ENCODE results near the gene LMOD3. TPM values are rescaled to one million over a fixed set of nuclear protein-coding genes. Genes with fewer than 3 reads are reported as not detected.

The LMOD3 gene
- total RNA-seq, 1 experiment from 2014 or later: not detected

DNA sequence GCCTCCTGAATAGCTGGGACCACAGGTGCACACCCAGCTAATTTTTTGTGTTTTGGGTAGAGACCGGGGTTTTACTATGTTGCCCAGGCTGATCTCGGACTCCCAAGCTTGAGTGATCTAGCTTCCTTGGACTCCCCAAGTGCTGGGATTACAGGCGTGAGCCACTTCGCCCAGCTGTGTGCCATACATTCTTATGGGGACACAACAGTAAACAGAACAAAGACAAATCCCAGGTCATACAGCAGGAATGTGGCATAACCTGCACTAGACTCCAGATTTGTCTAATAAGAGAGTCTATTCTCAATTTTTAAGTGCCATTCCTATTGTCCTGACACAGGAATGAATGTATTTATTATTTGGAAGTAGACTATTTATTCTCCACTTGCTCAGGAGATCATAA, 20.0 kb downstream of the LMOD3 start:
- Histone ChIP-seq H3K27me3 (ENCODE audit: control insufficient read depth, insufficient read depth, low read length) (no peaks in the 10 kb centered on the region), H3K4me3 (ENCODE audit: low read depth in 2 of 2, low read length in 2 of 2) (no peak overlapping the region), H3K4me1 (ENCODE audit: control insufficient read depth, insufficient read depth, low read length) (no peaks in the 10 kb centered on the region), H3K27ac (ENCODE audit: low read length) (no peak overlapping the region), H3K36me3 (ENCODE audit: control insufficient read depth, insufficient read depth, low read length) (no peaks in the 10 kb centered on the region; the same call in 1 of the 2 replicates), H3K9me3 (ENCODE audit: control insufficient read depth, insufficient read depth, low read depth, low read length) (no peaks in the 10 kb centered on the region)
- CTCF ChIA-PET: no interaction called here
- in situ Hi-C loops (cut with HindIII; ENCODE audit: low pct_unique_long_range_greater_than_20kb, low sequenced_read_pairs) (no loop called here), intact Hi-C loops (cut with micrococcal nuclease; ENCODE audit: unreplicated experiment) (no loop called here)
- POLR2A ChIA-PET: no interaction called here
- ATAC-seq (no peak), DNase-seq (ENCODE audit: low read depth, low spot score) (no peak)
- no TSS peak for BruUV-seq (replicated peaks)
- TF ChIP-seq, protein P1, sequence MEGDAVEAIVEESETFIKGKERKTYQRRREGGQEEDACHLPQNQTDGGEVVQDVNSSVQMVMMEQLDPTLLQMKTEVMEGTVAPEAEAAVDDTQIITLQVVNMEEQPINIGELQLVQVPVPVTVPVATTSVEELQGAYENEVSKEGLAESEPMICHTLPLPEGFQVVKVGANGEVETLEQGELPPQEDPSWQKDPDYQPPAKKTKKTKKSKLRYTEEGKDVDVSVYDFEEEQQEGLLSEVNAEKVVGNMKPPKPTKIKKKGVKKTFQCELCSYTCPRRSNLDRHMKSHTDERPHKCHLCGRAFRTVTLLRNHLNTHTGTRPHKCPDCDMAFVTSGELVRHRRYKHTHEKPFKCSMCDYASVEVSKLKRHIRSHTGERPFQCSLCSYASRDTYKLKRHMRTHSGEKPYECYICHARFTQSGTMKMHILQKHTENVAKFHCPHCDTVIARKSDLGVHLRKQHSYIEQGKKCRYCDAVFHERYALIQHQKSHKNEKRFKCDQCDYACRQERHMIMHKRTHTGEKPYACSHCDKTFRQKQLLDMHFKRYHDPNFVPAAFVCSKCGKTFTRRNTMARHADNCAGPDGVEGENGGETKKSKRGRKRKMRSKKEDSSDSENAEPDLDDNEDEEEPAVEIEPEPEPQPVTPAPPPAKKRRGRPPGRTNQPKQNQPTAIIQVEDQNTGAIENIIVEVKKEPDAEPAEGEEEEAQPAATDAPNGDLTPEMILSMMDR (IDR thresholded peaks at IDR 0.05): no peak
- TF ChIP-seq SIN3A (IDR thresholded peaks at IDR 0.05; ENCODE audit: borderline replicate concordance, insufficient read depth, low read depth, low read length) (no peak), TCF7L2 (IDR thresholded peaks at IDR 0.05; ENCODE audit: low read depth, low read length) (no peak), POLR2AphosphoS5 (IDR thresholded peaks at IDR 0.05; ENCODE audit: low read depth, low read length) (no peak)
- TF ChIP-seq, protein P2, sequence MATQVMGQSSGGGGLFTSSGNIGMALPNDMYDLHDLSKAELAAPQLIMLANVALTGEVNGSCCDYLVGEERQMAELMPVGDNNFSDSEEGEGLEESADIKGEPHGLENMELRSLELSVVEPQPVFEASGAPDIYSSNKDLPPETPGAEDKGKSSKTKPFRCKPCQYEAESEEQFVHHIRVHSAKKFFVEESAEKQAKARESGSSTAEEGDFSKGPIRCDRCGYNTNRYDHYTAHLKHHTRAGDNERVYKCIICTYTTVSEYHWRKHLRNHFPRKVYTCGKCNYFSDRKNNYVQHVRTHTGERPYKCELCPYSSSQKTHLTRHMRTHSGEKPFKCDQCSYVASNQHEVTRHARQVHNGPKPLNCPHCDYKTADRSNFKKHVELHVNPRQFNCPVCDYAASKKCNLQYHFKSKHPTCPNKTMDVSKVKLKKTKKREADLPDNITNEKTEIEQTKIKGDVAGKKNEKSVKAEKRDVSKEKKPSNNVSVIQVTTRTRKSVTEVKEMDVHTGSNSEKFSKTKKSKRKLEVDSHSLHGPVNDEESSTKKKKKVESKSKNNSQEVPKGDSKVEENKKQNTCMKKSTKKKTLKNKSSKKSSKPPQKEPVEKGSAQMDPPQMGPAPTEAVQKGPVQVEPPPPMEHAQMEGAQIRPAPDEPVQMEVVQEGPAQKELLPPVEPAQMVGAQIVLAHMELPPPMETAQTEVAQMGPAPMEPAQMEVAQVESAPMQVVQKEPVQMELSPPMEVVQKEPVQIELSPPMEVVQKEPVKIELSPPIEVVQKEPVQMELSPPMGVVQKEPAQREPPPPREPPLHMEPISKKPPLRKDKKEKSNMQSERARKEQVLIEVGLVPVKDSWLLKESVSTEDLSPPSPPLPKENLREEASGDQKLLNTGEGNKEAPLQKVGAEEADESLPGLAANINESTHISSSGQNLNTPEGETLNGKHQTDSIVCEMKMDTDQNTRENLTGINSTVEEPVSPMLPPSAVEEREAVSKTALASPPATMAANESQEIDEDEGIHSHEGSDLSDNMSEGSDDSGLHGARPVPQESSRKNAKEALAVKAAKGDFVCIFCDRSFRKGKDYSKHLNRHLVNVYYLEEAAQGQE (IDR thresholded peaks at IDR 0.05; ENCODE audit: insufficient read depth in 1 of 2, low read depth in 2 of 2, low read length in 1 of 2): no peak

DNA sequence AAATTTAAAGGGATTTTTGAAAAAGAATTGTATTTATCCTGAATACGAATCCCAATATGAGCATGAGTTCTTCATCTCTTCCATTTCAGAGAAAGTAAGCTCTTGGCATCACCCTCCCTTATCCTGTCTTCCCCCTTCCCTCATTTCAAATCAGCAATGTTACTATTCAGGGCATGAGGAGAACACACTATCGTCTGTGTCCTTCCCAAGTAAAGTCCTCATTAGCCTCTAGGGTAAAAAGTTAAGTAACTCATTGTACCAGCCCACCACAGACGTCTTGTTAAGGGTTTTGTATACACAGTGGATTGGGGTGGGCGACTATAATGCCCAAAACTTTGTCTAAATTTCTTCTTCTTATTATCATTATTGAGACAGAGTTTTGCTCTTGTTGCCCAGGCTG, 22.8 kb downstream of the LMOD3 start:
- Histone ChIP-seq H3K9me3 (ENCODE audit: control insufficient read depth, insufficient read depth, low read depth, low read length) (no peaks in the 10 kb centered on the region), H3K36me3 (ENCODE audit: control insufficient read depth, insufficient read depth, low read length) (no peaks in the 10 kb centered on the region; the same call in 1 of the 2 replicates), H3K4me3 (ENCODE audit: low read depth in 2 of 2, low read length in 2 of 2) (no peak overlapping the region), H3K27me3 (ENCODE audit: control insufficient read depth, insufficient read depth, low read length) (no peaks in the 10 kb centered on the region), H3K4me1 (ENCODE audit: control insufficient read depth, insufficient read depth, low read length) (no peaks in the 10 kb centered on the region), H3K27ac (ENCODE audit: low read length) (no peak overlapping the region)
- no TSS peak for BruUV-seq (replicated peaks)
- intact Hi-C loops (cut with micrococcal nuclease; ENCODE audit: unreplicated experiment): no loop called here
- in situ Hi-C loops (cut with HindIII; ENCODE audit: low pct_unique_long_range_greater_than_20kb, low sequenced_read_pairs): no loop called here
- no peak for DNase-seq (ENCODE audit: low read depth, low spot score)
- TF ChIP-seq, protein P2 (IDR thresholded peaks at IDR 0.05; ENCODE audit: insufficient read depth in 1 of 2, low read depth in 2 of 2, low read length in 1 of 2): no peak
- no peak for TF ChIP-seq TCF7L2 (IDR thresholded peaks at IDR 0.05; ENCODE audit: low read depth, low read length)
- no peak for TF ChIP-seq POLR2AphosphoS5 (IDR thresholded peaks at IDR 0.05; ENCODE audit: low read depth, low read length)
- TF ChIP-seq, protein P1 (IDR thresholded peaks at IDR 0.05): no peak
- no peak for TF ChIP-seq SIN3A (IDR thresholded peaks at IDR 0.05; ENCODE audit: borderline replicate concordance, insufficient read depth, low read depth, low read length)
- no peak for ATAC-seq
- POLR2A ChIA-PET: no interaction called here
- CTCF ChIA-PET: no interaction called here
